ENCODE data around the gene MAP1S. TPM values are rescaled to one million over a fixed set of nuclear protein-coding genes. Genes with fewer than 3 reads are reported as not detected.
A peak's percentile ranks its signal among the peaks of the same experiment; 100 is the strongest.

Gene MAP1S
- total and polyA plus RNA-seq, 2 of the 8 experiments (the other 6 are each of a cell fraction or from before 2014, with no cell fraction given) = 66.7 to 115 TPM

DNA sequence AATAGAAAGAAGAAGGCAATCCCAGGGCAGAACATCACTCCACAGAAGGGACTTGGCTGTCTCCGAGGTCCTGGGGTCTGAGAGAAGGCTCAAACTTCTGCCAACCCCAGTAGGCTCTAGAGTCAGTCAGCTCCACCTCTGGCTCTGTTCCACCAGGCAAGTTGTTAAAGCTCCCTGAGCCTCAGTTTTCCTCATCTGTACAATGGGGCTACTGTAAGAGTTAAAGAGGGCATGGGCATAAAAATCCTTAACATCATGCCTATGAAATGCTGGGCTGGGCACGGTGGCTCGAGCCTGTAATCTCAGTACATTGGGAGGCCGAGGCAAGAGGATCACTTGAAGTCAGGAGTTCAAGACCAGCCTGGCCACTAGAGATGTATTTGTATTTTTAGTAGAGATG lies 36.2 kb upstream of the MAP1S start:
- no peak overlapping the region for H4K8ac ChIP-seq (ENCODE audit: extremely low read depth, insufficient read depth, low read length)
- H3K9ac ChIP-seq (replicated peaks in 1 of 4; ENCODE audit: extremely low read depth in 1 of 4, low read depth in 3 of 4, low read length in 3 of 4) = no peak overlapping the region
- H3K14ac ChIP-seq (ENCODE audit: insufficient read length) = no peak overlapping the region
- H3K23ac ChIP-seq (ENCODE audit: insufficient read length) = no peak overlapping the region
- no peak overlapping the region for H2BK5ac ChIP-seq (ENCODE audit: low read depth, low read length)
- H3K18ac ChIP-seq (ENCODE audit: extremely low read depth, low read length) = no peak overlapping the region
- ChIA-PET POLR2A (ENCODE audit: partially characterized antibody) (no interaction called here), CTCF (ENCODE audit: partially characterized antibody) (interaction anchor here (0.6 to 3.6 kb wide), 3 partner anchors 21 to 71 kb away, joined by 3 to 14 read pairs (median 4); no protein-coding TSS in a partner anchor)
- no peak for DNase-seq (ENCODE audit: low read depth in 1 of 2, low spot score in 2 of 2)
- no peak overlapping the region for H3K4ac ChIP-seq (replicated peaks; ENCODE audit: insufficient read length, low read depth, low read length)
- no peak overlapping the region for H2BK20ac ChIP-seq (ENCODE audit: low read length)
- H3K4me3 ChIP-seq (ENCODE audit: extremely low read depth in 1 of 4, insufficient read depth in 2 of 4, low read depth in 3 of 4, low read length in 4 of 4) = no peak overlapping the region
- H4K5ac ChIP-seq (ENCODE audit: insufficient read length, low read depth, low read length) = no peak overlapping the region
- H4K20me1 ChIP-seq (replicated peaks in 1 of 2; ENCODE audit: control insufficient read depth in 1 of 2, insufficient read depth in 2 of 2, low read length in 2 of 2) = peaks cover 10 to 20% of the 10 kb centered on the region in 2 experiments
- 87% methylated on average over 4 of the region's 4 CpGs; no CpG with 5 or more reads in 1 of the 2 experiments for WGBS, 2 experiments (ENCODE audit: extremely low coverage in 1 of 2, insufficient coverage in 1 of 2, insufficient read length in 1 of 2, insufficient replicate concordance in 2 of 2, low coverage in 1 of 2, low lambda C conversion rate in 2 of 2, missing lambda C conversion rate in 1 of 2)
- H3K79me2 ChIP-seq (ENCODE audit: control insufficient read depth in 1 of 2, insufficient read depth in 2 of 2, low read length in 2 of 2) = peaks cover 14 to 58% of the 10 kb centered on the region in 2 experiments
- no peak overlapping the region for H2BK15ac ChIP-seq (ENCODE audit: low read length)
- H3K79me1 ChIP-seq (ENCODE audit: low read depth, low read length) = peaks cover 21% of the 10 kb centered on the region
- H3K27me3 ChIP-seq (replicated peaks in 1 of 4; ENCODE audit: control insufficient read depth in 3 of 4, extremely low read depth in 1 of 4, insufficient read depth in 3 of 4, low read length in 3 of 4) = no peaks in the 10 kb centered on the region
- no peak overlapping the region for H2BK120ac ChIP-seq (replicated peaks; ENCODE audit: low read depth, low read length)
- H2BK12ac ChIP-seq (ENCODE audit: low read depth, low read length) = no peak overlapping the region
- no peak for TF ChIP-seq CTBP2 (IDR thresholded peaks at IDR 0.05; ENCODE audit: borderline replicate concordance, insufficient read depth, insufficient read length, low read length)
- TF ChIP-seq KDM1A (IDR thresholded peaks at IDR 0.05; ENCODE audit: borderline replicate concordance, low read length) = peak; percentile 50; the same call in 1 of the 2 replicates
- no peak overlapping the region for H4K91ac ChIP-seq (replicated peaks; ENCODE audit: insufficient read length, low read length)
- no peak overlapping the region for H3K4me2 ChIP-seq (ENCODE audit: insufficient read depth in 1 of 2, low read depth in 2 of 2, low read length in 2 of 2)
- no peak overlapping the region for H3K27ac ChIP-seq (ENCODE audit: low read depth, low read length)
- H2AFZ ChIP-seq (ENCODE audit: low read length) = no peak overlapping the region
- peaks cover 16% of the 10 kb centered on the region; the same call in 1 of the 2 replicates for H3K23me2 ChIP-seq (ENCODE audit: low read depth, low read length)
- FAIRE-seq = no peak
- H2AK5ac ChIP-seq (ENCODE audit: low read depth, low read length) = no peak overlapping the region
- H3K56ac ChIP-seq (replicated peaks; ENCODE audit: insufficient read length, low read depth, low read length) = no peak overlapping the region
- no peaks in the 10 kb centered on the region for H3K9me3 ChIP-seq (ENCODE audit: insufficient read depth in 2 of 2, low read depth in 1 of 2, low read length in 1 of 2)
- peaks cover 0 to 20% (median 8%) of the 10 kb centered on the region in 4 experiments for H3K4me1 ChIP-seq (replicated peaks in 1 of 4; ENCODE audit: control insufficient read depth in 3 of 4, insufficient read depth in 4 of 4, low read length in 3 of 4)
- H3K36me3 ChIP-seq (ENCODE audit: control insufficient read depth in 2 of 4, insufficient read depth in 4 of 4, low read length in 3 of 4) = no peaks in the 10 kb centered on the region
